ENCODE data around the gene HPCAL1.

The HPCAL1 gene

DNA sequence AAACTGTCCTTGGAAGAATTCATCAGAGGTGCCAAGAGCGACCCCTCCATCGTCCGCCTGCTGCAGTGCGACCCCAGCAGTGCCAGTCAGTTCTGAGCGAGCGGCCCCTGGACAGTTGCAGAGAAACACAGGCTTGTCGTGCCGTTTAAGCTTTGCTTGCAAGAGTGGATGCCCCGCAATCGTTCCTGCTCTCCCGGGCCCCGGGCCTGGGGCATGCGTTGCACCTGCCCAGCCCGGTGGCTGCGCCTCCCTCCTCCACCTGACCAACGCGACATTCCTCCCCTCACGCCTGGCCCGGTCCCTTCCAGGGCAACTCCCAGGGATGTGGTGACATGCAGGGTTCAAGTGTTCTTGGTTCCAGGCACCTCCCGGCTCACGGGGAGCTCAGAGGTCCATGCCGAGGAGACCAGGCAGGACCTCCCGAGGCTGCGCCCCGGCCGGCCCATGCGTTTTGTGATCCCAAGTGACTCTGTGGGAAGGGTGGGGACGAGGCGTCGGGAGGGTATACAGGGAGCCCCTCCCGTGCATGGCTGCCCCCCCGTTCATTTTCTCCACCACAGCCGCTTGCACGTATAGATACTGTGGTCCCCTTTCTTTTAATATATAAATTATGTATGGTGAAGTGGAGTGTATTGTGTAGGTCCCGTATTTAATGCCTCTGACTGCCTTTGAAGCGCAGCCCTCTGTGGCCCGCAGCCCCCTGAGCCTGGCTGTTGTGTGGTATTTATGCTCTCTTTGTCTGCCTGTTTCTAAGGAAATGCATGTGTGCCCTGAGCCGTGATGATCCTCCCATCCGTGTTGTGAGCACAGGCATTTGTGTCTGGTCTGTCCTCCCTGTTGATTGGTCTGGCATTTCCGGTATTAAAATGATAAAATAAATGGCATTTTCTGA, 124.3 kb downstream of the HPCAL1 start:
- no peak for DNase-seq (ENCODE audit: low spot score)

DNA sequence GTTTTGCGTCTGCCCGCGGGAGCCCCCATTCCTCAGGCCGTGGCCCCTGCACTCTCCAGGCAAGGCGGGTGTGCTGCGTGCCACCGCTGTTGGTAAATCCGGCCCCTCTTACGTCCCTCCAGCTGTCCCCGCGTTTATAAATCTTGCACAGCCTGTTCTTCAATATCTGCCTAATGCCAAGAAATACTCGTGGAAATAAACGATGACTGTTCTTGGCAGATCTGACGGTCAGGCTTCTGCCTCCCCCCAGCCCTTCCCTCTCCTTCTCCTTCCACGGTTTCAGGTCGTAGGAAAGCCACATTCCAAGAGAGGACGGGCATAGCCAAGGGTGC, 124.9 kb downstream of the HPCAL1 start:
- no peak for DNase-seq (ENCODE audit: low spot score)

DNA sequence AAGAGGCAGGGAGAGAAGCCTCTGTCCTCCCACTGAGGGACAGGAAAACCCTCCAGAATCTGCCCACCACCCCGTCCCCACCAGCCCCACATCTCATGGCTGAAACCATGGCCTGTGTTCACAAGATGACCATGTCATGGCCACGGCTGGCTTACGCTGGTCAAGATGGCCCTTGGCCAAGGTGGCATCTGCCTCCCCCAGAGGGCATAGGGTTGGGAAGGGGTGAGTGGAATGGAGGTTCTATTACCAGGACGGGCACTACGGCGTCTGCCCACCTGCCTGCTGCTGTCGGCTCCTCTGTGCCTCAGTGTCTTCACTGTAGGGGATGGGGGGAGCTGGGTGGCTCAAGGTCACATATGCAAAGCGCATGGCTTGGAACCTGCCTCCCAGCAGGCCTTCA, 125.7 kb downstream of the HPCAL1 start:
- DNase-seq (ENCODE audit: low spot score): no peak

GRCh38 chr2:10428924-10429323, 126.2 kb downstream of the HPCAL1 start:
- no peak for DNase-seq (ENCODE audit: low spot score)

- no peak for DNase-seq (ENCODE audit: low spot score)
Measured at GRCh38 chr2:10430886-10431622, 128.3 kb downstream of the HPCAL1 start.

- no peak for DNase-seq (ENCODE audit: low spot score)
Measured at GRCh38 chr2:10431797-10432196, 129.1 kb downstream of the HPCAL1 start.

- DNase-seq (ENCODE audit: low spot score): no peak
Measured at GRCh38 chr2:10432311-10433181, 129.8 kb downstream of the HPCAL1 start.

- no peak for DNase-seq (ENCODE audit: low spot score)
Measured at GRCh38 chr2:10433264-10433946, 130.7 kb downstream of the HPCAL1 start.

GRCh38 chr2:10433947-10434885, 131.5 kb downstream of the HPCAL1 start:
- no peak for DNase-seq (ENCODE audit: low spot score)

GRCh38 chr2:10434886-10435819, 132.4 kb downstream of the HPCAL1 start:
- DNase-seq (ENCODE audit: low spot score): peak; percentile 79

- DNase-seq (ENCODE audit: low spot score): no peak
Measured at GRCh38 chr2:10435820-10436204, 133.1 kb downstream of the HPCAL1 start.

- DNase-seq (ENCODE audit: low spot score): no peak
Measured at GRCh38 chr2:10436583-10437110, 133.9 kb downstream of the HPCAL1 start.

DNA sequence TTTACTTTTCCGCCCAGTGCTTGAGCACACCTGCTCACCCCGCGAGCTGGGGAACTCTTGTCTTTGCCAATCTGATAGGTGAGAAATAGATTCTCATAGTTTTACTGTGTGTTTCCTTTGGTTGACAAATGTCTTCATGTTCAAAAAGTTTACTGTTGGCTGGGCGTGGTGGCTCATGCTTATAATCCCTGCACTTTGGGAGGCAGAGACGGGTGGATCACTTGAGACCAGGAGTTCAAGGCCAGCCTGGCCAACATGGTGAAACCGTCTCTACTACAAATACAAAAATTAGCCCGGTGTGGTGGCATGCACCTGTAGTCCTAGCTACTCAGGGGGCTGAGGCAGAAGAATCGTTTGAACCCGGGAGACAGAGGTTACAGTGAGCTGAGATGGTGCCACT, 135.1 kb downstream of the HPCAL1 start:
- DNase-seq (ENCODE audit: low spot score): no peak

DNA sequence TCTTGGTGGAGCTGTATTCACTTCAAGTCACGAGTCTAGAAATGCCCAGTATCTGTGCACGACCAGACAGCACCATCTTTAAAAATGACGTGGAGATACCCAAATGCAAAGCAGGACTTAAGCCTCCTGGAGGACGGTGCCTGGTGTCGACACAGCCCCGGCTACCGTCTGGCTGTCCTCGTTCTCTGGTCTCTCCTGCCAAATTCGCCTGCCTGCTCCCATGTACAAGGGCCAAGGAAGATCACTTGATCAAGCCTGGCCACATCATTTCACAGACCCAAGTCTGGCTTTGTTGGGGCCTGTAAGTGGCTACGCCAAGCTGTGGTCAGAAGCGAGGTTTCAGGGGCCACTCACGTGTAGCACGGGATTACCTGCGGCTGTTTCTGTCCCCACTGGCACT, 136.0 kb downstream of the HPCAL1 start:
- DNase-seq (ENCODE audit: low spot score): no peak

- no peak for DNase-seq (ENCODE audit: low spot score)
Measured at GRCh38 chr2:10439185-10439879, 136.6 kb downstream of the HPCAL1 start.

GRCh38 chr2:10439971-10440370, 137.3 kb downstream of the HPCAL1 start:
- no peak for DNase-seq (ENCODE audit: low spot score)

DNA sequence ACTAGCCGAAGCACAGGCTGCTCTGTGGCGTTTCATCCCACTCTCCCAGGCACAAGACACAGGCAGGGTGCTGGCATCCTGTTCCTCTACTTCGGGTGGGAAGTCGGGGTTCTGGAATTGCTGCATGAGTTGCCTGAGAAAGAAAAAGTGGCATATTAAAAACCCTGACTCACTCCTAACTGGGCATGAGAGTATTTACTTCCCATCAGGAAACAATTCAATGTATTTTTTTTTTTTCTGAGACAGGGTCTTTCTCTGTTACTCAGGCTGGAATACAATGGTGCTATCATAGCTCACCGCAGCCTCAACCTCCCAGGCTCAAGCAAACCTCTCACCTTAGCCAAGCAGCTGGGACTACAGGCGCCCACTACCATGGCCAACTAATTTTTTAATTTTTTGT, 138.0 kb downstream of the HPCAL1 start:
- peak; percentile 45 for DNase-seq (ENCODE audit: low spot score)

DNA sequence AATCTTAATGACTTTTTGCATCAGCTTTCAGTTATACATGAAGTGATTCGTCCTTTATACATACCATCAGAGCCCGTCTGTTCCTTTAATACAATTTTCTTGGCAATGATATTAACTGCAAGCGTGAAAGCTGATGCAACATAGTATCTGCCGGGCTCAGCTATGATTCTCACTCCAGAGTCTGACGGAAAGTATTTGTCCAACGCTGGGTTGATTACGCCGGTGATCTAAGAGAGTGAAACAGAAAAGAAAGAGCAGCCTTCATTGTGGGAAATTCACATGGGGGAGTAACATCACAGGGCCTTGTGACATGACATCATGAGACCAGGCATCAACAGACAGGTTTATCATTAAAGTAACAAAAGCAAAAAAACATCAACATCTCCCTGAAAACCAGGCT, 139.2 kb downstream of the HPCAL1 start:
- no peak for DNase-seq (ENCODE audit: low spot score)

All from kidney capillary endothelial cell (primary cell).